HG03439 (cell line): ENCODE results near the gene SUOX.
"Not testable (repeated sequence)": the region's sequence is repeated elsewhere in the genome, so short reads cannot be mapped to it uniquely, and the experiment has no call there.

Experiments
- ATAC-seq: cut with Tn5 transposase; IDR thresholded peaks from one replicate; pipeline ENCODE4 v1.9.1; 2021; ENCODE audit warnings: mild to moderate bottlenecking, moderate library complexity; ENCODE audit not compliant: unreplicated experiment

SUOX gene

DNA sequence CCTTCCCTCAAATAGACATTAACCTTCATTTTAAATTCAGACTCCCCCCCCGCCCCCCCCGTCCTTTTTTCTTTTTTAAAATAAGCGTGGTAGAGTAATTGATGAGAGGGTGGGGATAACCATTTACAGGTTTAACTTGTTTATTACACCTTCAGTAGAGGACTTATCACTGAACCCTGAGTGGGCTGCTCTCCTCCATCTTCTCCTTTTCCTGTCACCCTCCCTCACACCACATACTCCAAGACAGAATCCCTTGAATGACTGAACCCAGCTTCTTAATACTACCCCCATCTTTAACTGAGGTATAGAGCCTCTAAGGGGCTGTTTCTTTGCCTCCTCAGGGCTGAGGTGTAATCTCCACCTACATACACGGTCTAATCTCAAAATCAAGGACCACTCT, 20.1 kb downstream of the SUOX start:
- no peak for ATAC-seq

DNA sequence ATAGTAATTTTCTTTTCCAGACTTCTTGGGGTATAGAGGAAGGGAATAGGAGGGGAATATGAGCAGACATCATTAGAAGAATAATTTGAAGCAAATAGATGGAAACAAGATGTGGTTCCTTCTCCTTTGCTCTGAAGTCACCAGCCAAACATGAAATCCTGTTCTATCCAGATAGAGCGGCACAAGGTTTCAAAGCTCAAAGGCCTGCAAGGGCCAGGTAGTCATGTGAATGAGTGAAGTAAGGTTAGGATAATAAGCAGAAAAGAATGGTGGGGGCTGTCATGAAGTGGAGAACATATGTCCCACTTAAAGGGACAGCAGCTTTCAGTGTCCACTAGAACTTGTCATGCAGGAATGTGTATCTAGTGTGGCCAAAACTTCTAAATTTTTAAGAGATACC, 21.3 kb downstream of the SUOX start:
- no peak for ATAC-seq

DNA sequence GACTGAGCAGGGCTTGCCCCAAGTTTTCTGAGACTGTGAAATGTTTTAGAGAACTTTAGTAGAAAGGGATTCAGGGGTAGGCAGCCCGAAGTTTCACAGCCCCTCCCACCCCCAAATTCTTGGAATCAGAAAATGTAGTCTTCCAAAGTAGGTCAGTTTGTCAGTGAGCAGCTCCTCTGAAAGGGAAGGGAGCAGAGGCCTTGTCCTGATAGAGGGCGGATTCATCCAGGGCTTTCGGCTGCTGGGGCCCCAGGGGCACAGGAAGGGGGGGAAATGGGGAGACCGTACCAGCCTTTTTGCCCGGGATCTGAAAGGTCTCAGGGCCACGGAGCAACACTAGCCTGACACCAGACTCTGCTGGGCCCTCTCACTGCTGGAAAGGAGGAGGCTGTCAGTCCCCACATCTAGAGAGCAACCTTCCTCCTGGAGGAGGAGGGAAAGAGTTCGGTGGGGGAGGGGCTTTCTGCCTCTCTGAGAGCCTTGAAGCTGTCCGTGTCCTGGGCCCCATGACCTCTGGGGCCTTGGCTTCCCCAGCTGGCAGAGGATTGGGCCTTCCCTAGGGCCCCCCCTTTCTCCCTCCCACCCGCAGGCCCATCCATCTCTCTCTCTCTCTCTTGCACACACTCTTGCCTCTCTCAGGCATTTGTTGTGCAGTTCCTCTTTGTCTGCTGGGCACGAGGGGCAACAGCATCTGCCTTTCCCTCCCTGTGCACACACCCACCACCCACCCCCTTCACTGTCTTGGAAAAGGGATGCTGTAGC, 23.5 kb downstream of the SUOX start, which contains the start of gene IKZF4:
IKZF4 (plus strand) TSS at position 621 of the 762 bp plus-strand sequence. CDS start 451 bp downstream, outside the sequence.
- ATAC-seq, result no peak

DNA sequence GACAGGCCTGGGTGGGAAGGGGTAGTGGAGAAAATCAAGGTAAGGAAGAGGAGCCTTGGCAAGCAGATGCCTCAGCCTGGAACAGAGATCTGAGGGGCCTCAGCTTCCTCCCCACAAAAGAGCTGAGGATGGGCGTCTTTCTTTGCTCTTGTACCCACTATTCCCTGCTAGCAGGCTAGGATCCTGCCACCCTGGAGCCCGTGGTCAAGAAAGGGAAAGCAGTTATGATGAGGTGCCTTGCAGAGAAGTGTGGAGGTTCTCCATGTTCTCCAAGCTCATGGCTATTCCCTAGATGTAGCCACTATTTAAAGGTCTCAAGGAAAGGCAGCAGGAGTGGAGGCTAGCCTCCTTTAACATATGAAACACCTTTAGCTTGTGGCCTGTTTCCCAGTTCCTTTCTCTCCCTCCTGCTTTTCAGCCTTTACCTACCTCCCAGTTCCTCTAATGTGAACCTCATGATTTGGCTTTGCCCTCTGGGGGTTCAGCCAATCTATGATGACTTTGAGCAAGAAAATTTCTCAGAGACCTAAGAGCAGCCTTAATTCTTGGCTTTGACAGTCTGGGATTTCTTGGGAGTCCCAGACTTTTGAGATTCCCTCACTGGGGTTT, 24.9 kb downstream of the SUOX start:
- ATAC-seq, result no peak

DNA sequence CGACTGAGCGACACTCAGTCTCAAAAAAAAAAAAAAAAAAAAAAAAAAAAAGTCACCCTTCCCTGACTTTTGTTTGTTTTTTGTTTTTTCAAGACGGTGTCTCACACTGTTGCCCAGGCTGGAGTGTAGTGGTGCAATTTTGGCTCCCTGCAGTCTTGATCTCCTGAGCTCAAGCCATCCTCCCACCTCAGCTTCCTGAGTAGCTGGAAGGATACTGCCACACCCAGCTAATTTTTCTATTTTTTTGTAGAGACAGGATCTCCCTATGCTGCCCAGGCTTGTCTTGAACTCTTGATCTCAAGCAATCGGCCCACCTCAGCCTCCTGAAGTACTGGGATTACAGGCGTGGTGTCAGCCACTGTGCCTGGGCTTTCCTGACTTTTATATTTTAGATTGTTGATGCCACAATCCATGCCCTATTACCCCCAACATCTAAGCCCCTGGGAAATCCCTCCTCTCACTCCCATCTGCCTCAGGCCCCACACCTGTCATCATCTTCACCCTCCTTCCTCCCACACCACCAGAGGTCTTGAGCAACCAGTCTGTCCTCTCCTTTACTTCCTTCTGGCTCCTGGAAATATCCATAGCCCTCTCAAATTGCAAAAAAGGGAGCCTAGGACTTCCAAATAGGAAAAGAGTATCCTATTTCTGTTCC, 31.6 kb downstream of the SUOX start:
- ATAC-seq, result no peak

DNA sequence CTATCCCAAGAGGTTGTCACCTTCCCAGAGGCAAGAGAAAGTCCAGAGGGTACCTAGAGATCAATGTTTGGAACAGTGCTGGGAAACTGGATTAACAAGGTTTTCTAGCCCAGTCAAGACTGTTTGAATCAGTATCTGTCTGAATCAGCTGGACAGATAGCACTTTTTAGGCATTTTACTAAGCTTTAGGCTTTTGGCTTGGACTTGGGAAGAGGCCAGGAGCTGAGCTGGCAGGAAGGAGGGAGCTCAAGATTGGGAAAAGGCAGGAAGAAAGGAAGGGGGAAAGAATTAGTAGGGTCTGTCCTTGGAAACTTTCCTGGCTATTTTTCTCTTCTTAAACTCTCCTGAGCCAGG, 32.1 kb downstream of the SUOX start:
- ATAC-seq, result no peak

DNA sequence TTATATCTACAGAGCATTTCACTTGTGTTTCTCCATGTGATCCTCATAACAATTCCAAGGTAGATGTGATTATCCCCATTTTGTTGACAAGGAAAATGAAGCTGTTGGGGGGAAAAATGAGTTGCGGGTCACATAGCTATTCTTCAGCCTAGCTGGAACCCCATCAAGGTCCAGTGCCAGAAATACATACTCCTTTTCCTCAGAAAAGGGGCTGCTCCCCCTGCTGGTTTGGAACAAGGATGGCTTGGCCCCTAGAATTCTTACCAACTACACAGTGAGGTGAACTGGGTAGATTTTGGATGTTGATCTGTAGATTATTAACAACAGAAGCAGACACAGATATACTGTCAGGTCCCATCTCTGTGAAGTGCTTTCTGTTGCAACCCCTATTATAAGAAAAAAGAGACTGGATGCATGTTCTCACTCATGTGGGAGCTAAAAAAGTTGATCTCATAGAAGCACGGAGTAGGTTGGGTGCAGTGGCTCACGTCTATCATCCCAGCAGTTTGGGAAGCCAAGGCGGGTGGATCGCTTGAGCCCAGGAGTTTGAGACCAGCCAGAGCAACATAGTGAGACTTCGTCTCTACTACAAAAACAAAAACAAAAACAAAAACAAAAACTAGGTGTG, 32.7 kb downstream of the SUOX start:
- ATAC-seq, result no peak

DNA sequence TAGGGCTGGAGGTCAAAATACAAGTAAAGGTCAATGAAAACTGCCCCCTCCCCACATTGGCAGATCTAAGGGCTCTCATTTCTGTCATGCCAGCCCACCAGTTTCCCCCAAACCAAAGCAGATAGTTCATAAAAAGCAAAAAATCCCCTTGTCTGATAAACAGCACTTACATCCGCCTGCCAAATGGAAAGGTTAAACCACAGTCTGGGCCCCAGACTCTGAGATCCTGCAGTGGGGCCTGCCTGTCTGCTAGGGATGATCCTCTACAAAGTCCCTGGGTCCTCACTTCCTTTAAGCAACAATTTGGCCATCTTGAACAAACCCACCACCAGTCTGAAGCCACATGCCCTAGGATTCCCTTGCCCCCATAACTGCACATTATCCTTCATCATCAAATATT, 34.9 kb downstream of the SUOX start:
- ATAC-seq, result no peak

DNA sequence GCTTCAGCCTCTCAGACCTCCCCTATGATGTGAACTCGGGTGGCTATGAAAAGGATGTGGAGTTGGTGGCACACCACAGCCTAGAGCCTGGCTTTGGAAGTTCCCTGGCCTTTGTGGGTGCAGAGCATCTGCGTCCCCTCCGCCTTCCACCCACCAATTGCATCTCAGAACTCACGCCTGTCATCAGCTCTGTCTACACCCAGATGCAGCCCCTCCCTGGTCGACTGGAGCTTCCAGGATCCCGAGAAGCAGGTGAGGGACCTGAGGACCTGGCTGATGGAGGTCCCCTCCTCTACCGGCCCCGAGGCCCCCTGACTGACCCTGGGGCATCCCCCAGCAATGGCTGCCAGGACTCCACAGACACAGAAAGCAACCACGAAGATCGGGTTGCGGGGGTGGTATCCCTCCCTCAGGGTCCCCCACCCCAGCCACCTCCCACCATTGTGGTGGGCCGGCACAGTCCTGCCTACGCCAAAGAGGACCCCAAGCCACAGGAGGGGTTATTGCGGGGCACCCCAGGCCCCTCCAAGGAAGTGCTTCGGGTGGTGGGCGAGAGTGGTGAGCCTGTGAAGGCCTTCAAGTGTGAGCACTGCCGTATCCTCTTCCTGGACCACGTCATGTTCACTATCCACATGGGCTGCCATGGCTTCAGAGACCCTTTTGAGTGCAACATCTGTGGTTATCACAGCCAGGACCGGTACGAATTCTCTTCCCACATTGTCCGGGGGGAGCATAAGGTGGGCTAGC, 37.7 kb downstream of the SUOX start:
- no peak for ATAC-seq

DNA sequence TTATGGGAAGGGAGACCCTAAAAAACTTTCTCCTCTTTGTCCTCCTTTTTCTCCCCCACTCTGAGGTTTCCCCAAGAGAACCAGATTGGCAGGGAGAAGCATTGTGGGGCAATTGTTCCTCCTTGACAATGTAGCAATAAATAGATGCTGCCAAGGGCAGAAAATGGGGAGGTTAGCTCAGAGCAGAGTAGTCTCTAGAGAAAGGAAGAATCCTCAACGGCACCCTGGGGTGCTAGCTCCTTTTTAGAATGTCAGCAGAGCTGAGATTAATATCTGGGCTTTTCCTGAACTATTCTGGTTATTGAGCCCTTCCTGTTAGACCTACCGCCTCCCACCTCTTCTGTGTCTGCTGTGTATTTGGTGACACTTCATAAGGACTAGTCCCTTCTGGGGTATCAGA, 40.1 kb downstream of the SUOX start:
- ATAC-seq, result no peak

DNA sequence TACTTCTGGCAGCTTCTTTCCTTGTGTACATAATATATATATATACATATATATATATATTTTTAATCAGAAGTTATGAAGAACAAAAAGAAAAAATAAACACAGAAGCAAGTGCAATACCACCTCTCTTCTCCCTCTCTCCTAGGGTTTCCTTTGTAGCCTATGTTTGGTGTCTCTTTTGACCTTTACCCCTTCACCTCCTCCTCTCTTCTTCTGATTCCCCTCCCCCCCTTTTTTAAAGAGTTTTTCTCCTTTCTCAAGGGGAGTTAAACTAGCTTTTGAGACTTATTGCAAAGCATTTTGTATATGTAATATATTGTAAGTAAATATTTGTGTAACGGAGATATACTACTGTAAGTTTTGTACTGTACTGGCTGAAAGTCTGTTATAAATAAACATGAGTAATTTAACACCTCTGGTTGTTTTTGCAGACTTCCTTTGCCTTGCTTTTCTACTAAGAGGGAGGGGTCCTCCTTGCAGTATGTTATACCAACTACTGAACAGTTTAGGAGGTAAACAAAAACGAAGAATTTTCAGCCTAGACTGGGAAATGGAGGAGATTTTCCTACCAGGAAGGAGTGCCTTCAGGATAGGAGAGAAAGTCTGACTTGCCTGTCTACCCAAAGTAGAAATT, 41.1 kb downstream of the SUOX start:
- no peak for ATAC-seq

DNA sequence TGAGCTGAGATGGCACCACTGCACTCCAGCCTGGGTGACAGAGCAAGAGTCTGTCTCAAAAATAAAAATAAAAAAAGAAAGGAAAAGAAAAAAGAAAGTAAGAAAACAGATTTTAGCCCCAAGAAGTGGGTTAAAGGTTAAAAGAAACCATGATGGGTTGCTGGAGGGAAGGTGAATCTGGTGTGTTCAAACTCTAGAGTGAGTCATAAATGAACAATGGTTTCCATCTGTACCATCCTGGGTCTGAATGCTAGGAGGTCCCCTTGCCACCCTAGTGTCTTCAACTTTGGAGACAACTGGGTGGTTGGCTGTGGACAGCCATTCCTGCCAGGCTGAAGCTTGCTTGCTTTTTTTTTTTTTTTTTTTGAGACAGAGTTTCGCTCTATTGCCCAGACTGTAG, 43.1 kb downstream of the SUOX start:
- no peak for ATAC-seq

DNA sequence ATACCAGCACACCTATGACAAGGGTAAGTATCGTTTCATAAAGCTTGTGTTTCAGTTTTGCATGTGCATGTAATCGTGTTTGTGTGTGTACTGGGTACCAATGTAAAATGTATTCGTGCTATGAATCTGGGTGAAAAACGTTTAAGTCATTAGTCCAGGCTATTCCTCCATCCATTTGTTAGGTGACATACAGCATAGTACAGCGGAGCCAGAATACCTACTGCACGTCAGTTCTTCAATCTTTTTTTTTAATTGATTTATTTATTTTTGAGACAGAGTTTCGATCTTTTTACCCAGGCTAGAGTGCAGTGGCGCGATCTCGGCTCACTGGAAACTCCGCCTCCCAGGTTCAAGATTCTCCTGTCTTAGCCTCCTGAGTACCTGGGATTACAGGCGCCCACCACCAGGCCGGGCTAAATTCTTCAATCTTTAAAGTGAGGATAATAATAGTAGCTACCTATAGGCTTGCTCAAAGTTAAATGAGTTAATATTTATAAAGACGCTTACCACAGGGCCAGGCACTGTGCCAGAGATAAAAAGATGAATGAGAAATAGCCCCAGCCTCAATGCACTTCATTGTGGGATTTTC, 44.0 kb downstream of the SUOX start:
- peak; percentile 8 for ATAC-seq

DNA sequence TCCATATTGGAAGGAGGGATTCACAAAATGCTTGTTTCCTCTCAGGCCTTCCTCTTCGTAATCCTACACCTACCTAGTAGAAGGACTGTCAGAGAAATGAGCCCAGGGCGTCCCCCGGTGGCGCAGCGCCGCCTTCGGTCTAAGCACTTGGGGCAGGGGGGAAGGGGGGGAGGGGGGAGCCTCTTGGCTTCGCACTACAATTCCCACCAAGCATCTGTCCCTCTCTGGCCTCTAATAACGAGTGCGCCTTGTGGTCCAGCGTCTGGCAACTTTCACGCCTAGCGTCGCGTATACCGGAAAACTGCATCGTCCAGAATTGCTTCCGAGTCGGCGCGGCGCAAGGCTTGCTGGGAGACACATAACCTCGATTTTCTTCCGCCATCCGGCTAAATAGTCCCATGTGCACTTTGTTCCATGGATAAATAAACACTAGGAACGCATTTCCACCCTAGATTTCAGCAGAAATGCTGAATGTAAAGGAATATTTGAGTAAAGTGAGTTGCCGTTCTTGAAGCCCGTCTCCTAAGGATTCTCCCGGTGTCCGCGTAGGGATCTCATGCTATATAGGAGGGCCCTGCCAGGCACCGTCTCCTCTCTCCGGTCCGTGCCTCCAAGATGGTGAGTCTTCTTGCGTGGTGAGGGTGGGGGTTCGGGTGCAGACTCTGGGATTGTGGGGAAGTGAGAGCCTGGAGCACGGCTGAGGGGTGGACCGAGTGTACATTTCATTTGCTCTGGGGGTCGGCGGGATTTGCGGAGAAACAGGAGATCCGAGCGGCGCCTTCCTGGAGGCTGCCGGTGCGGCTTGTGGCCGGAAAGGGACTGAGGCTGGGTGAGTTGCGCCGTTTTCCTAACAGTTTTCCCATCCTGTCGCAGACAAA, 44.7 kb downstream of the SUOX start, which contains the start of gene RPS26:
RPS26 (plus strand) TSS at position 367 of the 878 bp plus-strand sequence; CDS start at position 616, 249 bp downstream.
- peak; percentile 93 for ATAC-seq

DNA sequence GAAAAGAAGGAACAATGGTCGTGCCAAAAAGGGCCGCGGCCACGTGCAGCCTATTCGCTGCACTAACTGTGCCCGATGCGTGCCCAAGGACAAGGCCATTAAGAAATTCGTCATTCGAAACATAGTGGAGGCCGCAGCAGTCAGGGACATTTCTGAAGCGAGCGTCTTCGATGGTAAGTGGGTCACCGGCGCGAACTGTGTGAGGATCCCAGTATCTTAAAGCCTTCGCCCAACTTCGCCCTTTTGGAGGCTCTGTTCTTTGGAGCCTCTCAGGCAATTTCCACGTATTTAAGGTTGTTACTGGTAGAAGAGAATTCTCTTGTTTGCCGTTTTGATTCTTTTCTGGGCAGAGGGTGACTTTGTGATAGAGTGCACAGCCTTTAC, 45.3 kb downstream of the SUOX start:
- not testable (repeated sequence) for ATAC-seq

DNA sequence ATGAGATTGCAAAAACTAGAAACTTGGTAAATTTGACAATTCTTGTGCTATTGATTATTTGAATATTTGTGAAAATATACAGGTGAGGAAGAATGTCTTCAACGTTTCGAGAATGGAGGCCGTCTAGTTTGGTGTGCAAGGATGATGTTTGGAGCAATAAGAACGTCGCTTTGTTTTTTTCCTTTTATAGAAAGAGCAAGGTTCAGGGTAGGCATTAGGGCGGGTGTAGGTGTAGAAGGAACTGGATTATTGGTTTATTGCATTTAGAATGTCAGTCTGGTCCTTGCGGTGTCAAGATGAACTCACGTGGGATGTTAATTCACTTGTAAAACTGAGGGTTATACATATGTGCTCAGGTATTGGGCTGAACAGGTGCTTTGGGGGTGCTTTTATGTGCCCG, 45.8 kb downstream of the SUOX start:
- no peak for ATAC-seq

DNA sequence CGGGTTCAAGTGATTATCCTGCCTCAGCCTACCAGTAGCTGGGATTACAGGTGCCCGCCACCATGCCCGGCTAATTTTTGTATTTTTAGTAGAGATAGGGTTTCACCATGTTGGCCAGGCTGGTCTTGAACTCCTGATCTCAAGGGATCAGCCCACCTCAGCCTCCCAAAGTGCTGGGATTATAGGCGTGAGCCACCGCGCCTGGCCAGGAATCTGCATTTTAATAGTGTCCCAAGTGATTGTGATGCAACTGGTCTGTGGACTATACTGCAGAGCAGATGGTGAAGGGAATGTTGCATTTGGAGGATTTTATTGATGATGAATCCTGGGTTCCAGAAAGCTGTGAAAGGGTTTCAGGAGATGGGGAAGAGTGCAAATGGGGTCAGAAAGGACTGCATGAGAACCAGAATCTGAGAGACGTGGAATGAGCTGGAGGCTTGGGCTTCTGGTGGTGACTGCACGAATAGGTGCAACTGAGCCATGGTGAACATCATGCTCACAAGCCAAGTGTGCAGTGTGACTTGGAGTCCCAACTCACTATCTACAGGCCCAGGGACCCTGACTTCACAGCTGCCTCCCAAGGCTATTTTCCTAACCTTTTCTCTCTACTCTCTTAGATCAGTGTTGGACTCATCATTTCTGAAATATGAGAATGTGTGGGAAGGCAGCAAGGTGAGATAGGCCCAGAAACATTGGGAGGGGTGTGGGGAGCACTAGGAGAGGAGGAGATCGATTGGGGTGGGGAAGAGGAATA, 49.1 kb downstream of the SUOX start:
- no peak for ATAC-seq

DNA sequence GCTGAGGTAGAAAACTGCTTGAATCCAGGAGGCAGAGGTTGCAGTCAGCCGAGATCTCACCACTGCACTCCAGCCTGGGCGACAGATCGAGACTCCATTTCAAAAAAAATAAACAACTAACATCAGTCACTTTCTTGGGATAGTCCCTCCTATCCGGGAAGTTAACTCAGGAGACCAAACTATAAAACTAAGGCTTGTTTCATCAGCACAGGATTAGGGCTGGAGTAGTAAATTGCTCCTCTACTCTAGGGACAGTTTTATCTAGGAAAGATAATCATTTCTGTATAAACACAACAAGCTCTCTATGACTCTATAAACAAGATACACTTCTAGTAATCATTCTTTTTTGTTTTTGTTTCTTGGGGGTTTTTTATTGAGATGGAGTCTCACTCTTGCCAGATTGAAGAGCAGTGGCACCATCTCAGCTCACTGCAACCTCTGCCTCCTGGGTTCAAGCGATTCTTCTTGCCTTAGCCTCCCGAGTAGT, 56.4 kb downstream of the SUOX start:
- no peak for ATAC-seq
